Fibroblast of lung (primary cell): ENCODE data around the gene ABLIM2.

ENCODE experiments used
- CTCF ChIP-seq, 2 donors: IDR thresholded peaks in 1 of 2; conservative IDR thresholded peaks in 1 of 2; 1 replicate in 1 of 2; 2 replicates in 1 of 2; pipeline ENCODE4 v1.5.1; 2011 to 2012; ENCODE audit warnings: low read length in 2 of 2, control low read depth in 1 of 2, inconsistent platforms in 1 of 2, low read depth in 1 of 2, mild to moderate bottlenecking in 1 of 2
- EZH2 ChIP-seq: IDR thresholded peaks from 2 replicates; pipeline ENCODE4 v1.5.1; 2012; ENCODE audit warnings: low read length, control low read depth, mild to moderate bottlenecking; ENCODE audit errors: missing control alignments

DNA sequence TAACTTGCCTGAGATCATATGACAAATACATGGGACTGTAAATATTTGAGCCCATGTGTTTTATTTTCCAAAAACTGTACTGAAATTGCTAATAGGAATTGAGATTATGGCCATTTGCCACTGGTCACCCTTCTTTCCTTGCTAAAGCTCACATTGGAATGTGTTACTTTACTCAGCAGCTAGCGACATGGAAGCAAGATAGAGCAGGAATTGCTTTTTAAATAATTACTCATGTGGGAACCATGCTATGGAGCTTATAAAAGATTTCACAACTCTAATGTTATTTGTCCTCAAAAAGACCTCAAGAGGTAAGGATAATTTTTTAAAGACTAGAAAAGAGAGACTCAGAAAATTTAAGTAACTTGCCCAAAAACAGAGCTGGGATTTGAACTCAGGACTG lies 170.2 kb downstream of the ABLIM2 start:
- TF ChIP-seq CTCF (conservative IDR thresholded peaks at IDR 0.05 in 1 of 2, IDR thresholded peaks at IDR 0.05 in 1 of 2; ENCODE audit: low read depth in 1 of 2, low read length in 2 of 2) (no peak), EZH2 (no peak)
